ENCODE measurements around the gene SHMT2. TPM values are rescaled to one million over a fixed set of nuclear protein-coding genes. Genes with fewer than 3 reads are reported as not detected.
A peak's percentile ranks its signal among the peaks of the same experiment; 100 is the strongest.
"Not testable (repeated sequence)": the region's sequence is repeated elsewhere in the genome, so short reads cannot be mapped to it uniquely, and the experiment has no call there.

Gene SHMT2
- total RNA-seq, 2 experiments from 2014 or later, result 194 to 357 TPM

- peaks cover 12% of the 10 kb centered on the region for H3K36me3 Mint-ChIP-seq
- H3K4me3 Mint-ChIP-seq, result no peak overlapping the region
- H3K9me3 Mint-ChIP-seq (ENCODE audit: low read depth), result no peaks in the 10 kb centered on the region
- no peak for ATAC-seq
- H3K4me1 Mint-ChIP-seq, result peaks cover 8% of the 10 kb centered on the region
- H3K27me3 Mint-ChIP-seq, result no peaks in the 10 kb centered on the region
- CTCF ChIA-PET, result interaction anchor here (0.5 to 9.5 kb wide), 7 partner anchors 11 to 197 kb away, joined by 3 to 87 read pairs (median 5); partner anchors contain the start of genes GLI1, INHBE, SHMT2 and STAC3
- DNase-seq, result no peak
- no peak overlapping the region for H3K27ac Mint-ChIP-seq
These were observed 31.9 kb downstream of the SHMT2 start for GRCh38 chr12:57261428-57261865.

GRCh38 chr12:57262126-57262822 lies 32.8 kb downstream of the SHMT2 start:
- ATAC-seq, result no peak
- H3K36me3 Mint-ChIP-seq, result peaks cover 13% of the 10 kb centered on the region
- CTCF ChIA-PET, result interaction anchor here (0.9 to 9.5 kb wide), 6 partner anchors 12 to 196 kb away, joined by 3 to 87 read pairs (median 22); partner anchors contain the start of genes GLI1, INHBE, SHMT2 and STAC3
- DNase-seq, result no peak
- no peaks in the 10 kb centered on the region for H3K9me3 Mint-ChIP-seq (ENCODE audit: low read depth)
- no peak overlapping the region for H3K27ac Mint-ChIP-seq
- no peak overlapping the region for H3K4me3 Mint-ChIP-seq
- peaks cover 8% of the 10 kb centered on the region for H3K4me1 Mint-ChIP-seq
- no peaks in the 10 kb centered on the region for H3K27me3 Mint-ChIP-seq

- Mint-ChIP-seq H3K4me1 (peaks cover 9% of the 10 kb centered on the region), H3K9me3 (ENCODE audit: low read depth) (no peaks in the 10 kb centered on the region), H3K27me3 (no peaks in the 10 kb centered on the region), H3K36me3 (peaks cover 14% of the 10 kb centered on the region), H3K27ac (no peak overlapping the region), H3K4me3 (no peak overlapping the region)
- no peak for ATAC-seq
- no peak for DNase-seq
- CTCF ChIA-PET, result interaction anchor here (2.1 to 9.5 kb wide), 5 partner anchors 21 to 214 kb away, joined by 4 to 87 read pairs (median 39); partner anchors contain the start of genes GLI1 and INHBE
These were observed 33.6 kb downstream of the SHMT2 start for GRCh38 chr12:57263096-57263495.

- Mint-ChIP-seq H3K4me3 (no peak overlapping the region), H3K4me1 (peaks cover 13% of the 10 kb centered on the region), H3K36me3 (peaks cover 30% of the 10 kb centered on the region), H3K9me3 (ENCODE audit: low read depth) (no peaks in the 10 kb centered on the region), H3K27ac (no peak overlapping the region), H3K27me3 (no peaks in the 10 kb centered on the region)
- ATAC-seq (no peak), DNase-seq (no peak)
- CTCF ChIA-PET, result interaction anchor here (0.7 to 9.5 kb wide), 5 partner anchors 25 to 192 kb away, joined by 3 to 87 read pairs (median 39); partner anchors contain the start of genes GLI1 and INHBE
These were observed 37.2 kb downstream of the SHMT2 start for GRCh38 chr12:57266681-57267080.

GRCh38 chr12:57268264-57268663 lies 38.8 kb downstream of the SHMT2 start:
- no peak overlapping the region for H3K4me3 Mint-ChIP-seq
- no peaks in the 10 kb centered on the region for H3K27me3 Mint-ChIP-seq
- H3K36me3 Mint-ChIP-seq, result peaks cover 35% of the 10 kb centered on the region
- peaks cover 11% of the 10 kb centered on the region for H3K4me1 Mint-ChIP-seq
- ATAC-seq (no peak), DNase-seq (no peak)
- H3K27ac Mint-ChIP-seq, result peak overlapping the region; percentile 34
- CTCF ChIA-PET, result interaction anchor here (1.0 to 2.4 kb wide), 4 partner anchors 9 to 190 kb away, joined by 3 to 6 read pairs (median 4); partner anchors contain the start of gene INHBE
- no peaks in the 10 kb centered on the region for H3K9me3 Mint-ChIP-seq (ENCODE audit: low read depth)

- DNase-seq, result no peak
- ATAC-seq, result no peak
- peaks cover 7% of the 10 kb centered on the region for H3K4me1 Mint-ChIP-seq
- no peaks in the 10 kb centered on the region for H3K27me3 Mint-ChIP-seq
- H3K4me3 Mint-ChIP-seq, result no peak overlapping the region
- no peak overlapping the region for H3K27ac Mint-ChIP-seq
- no peaks in the 10 kb centered on the region for H3K9me3 Mint-ChIP-seq (ENCODE audit: low read depth)
- peaks cover 43% of the 10 kb centered on the region for H3K36me3 Mint-ChIP-seq
- CTCF ChIA-PET, result interaction anchor here (1.3 kb wide), 2 partner anchors 32 to 185 kb away, joined by 4 read pairs; no protein-coding TSS in a partner anchor
These were observed 41.5 kb downstream of the SHMT2 start for GRCh38 chr12:57270966-57271470.

GRCh38 chr12:57272337-57273151 lies 43.0 kb downstream of the SHMT2 start:
- CTCF ChIA-PET, result interaction anchor here (1.2 to 3.4 kb wide), 3 partner anchors 30 to 60 kb away, joined by 3 to 13 read pairs (median 3); no protein-coding TSS in a partner anchor
- H3K27me3 Mint-ChIP-seq, result no peaks in the 10 kb centered on the region

GRCh38 chr12:57273516-57273915 lies 44.0 kb downstream of the SHMT2 start:
- H3K4me3 Mint-ChIP-seq, result no peak overlapping the region
- no peaks in the 10 kb centered on the region for H3K27me3 Mint-ChIP-seq
- H3K27ac Mint-ChIP-seq, result no peak overlapping the region
- ATAC-seq (no peak), DNase-seq (no peak)
- H3K36me3 Mint-ChIP-seq, result peaks cover 45% of the 10 kb centered on the region
- CTCF ChIA-PET, result interaction anchor here (1.2 to 3.4 kb wide), 3 partner anchors 31 to 60 kb away, joined by 3 to 13 read pairs (median 3); no protein-coding TSS in a partner anchor
- peaks cover 2% of the 10 kb centered on the region for H3K4me1 Mint-ChIP-seq
- H3K9me3 Mint-ChIP-seq (ENCODE audit: low read depth), result no peaks in the 10 kb centered on the region

More at GRCh38 chr12:57272337-57273151, 43.0 kb downstream of the SHMT2 start:
- Mint-ChIP-seq H3K9me3 (ENCODE audit: low read depth) (no peaks in the 10 kb centered on the region), H3K4me3 (no peak overlapping the region), H3K4me1 (peaks cover 7% of the 10 kb centered on the region), H3K27ac (no peak overlapping the region), H3K36me3 (peaks cover 44% of the 10 kb centered on the region)
- ATAC-seq (no peak), DNase-seq (no peak)

- DNase-seq; ATAC-seq; H3K4me3 Mint-ChIP-seq; H3K9me3 Mint-ChIP-seq (ENCODE audit: low read depth); H3K27ac Mint-ChIP-seq; H3K27me3 Mint-ChIP-seq: not testable (repeated sequence)
- Mint-ChIP-seq H3K4me1 (peaks cover 17% of the 10 kb centered on the region), H3K36me3 (peaks cover 48% of the 10 kb centered on the region)
- CTCF ChIA-PET, result interaction anchor here (0.8 to 2.2 kb wide), 4 partner anchors 10 to 180 kb away, joined by 4 to 11 read pairs (median 6); no protein-coding TSS in a partner anchor
These were observed 46.7 kb downstream of the SHMT2 start for GRCh38 chr12:57276233-57276632.

GRCh38 chr12:57276935-57277563 lies 47.5 kb downstream of the SHMT2 start:
- Mint-ChIP-seq H3K36me3 (peaks cover 48% of the 10 kb centered on the region), H3K9me3 (ENCODE audit: low read depth) (no peaks in the 10 kb centered on the region), H3K4me1 (peaks cover 17% of the 10 kb centered on the region), H3K27me3 (no peaks in the 10 kb centered on the region), H3K4me3 (no peak overlapping the region), H3K27ac (no peak overlapping the region)
- peak; percentile 45 for DNase-seq
- CTCF ChIA-PET, result interaction anchor here (0.7 to 2.2 kb wide), 9 partner anchors 9 to 264 kb away, joined by 3 to 11 read pairs (median 4); no protein-coding TSS in a partner anchor
- ATAC-seq, result no peak

GRCh38 chr12:57278465-57279381 lies 49.2 kb downstream of the SHMT2 start:
- ATAC-seq (no peak), DNase-seq (no peak)
- Mint-ChIP-seq H3K36me3 (peaks cover 50% of the 10 kb centered on the region), H3K9me3 (ENCODE audit: low read depth) (no peaks in the 10 kb centered on the region), H3K27me3 (no peaks in the 10 kb centered on the region), H3K4me1 (peaks cover 17% of the 10 kb centered on the region), H3K27ac (peak overlapping the region; percentile 1), H3K4me3 (no peak overlapping the region)
- CTCF ChIA-PET, result interaction anchor here (0.8 to 2.2 kb wide), 6 partner anchors 8 to 36 kb away, joined by 3 to 11 read pairs (median 3); no protein-coding TSS in a partner anchor

Measured in activated CD8-positive, alpha-beta memory T cell treated with anti-CD3 and anti-CD28 coated beads, Interleukin-2, amount 10 ng/mL, durations not matched to agents 7 days and 5 days (primary cell).